ENCODE measurements around the gene DCUN1D2.

The DCUN1D2 gene

GRCh38 chr13:113407103-113407530 is 83.4 kb downstream of the DCUN1D2 start:
- no peak for DNase-seq (ENCODE audit: low read depth)

GRCh38 chr13:113406321-113407102 is 84.0 kb downstream of the DCUN1D2 start:
- no peak for DNase-seq (ENCODE audit: low read depth)

Data from GM04504 (cell line).